ENCODE measurements around the gene TOPAZ1. TPM values are rescaled to one million over a fixed set of nuclear protein-coding genes. Genes with fewer than 3 reads are reported as not detected.

The TOPAZ1 gene
- total RNA-seq, 1 experiment from 2014 or later: not detected

DNA sequence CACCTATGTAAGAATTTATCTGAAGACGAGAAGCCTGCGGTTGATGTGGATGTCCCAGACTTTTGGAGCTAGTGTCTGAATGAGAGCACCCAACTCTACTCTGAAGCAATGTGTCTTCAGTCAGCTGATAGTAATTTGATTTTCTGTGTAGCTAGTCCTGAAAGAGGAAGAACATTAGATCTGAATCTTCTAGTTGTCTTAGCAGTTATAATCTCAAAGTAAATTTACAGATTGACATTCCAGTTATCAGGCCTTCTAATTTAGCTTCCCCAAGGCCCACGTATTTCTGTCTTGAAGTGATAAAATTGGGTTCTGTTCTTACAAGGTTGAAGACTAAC lies 98.3 kb downstream of the TOPAZ1 start:
- ChIA-PET POLR2A (no interaction called here), CTCF (no interaction called here)
- peaks cover 15% of the 10 kb centered on the region for H3K4me1 ChIP-seq (ENCODE audit: control insufficient read depth, insufficient read depth, low read length)
- H3K9me3 ChIP-seq (ENCODE audit: control insufficient read depth, insufficient read depth, low read depth, low read length): no peaks in the 10 kb centered on the region
- ATAC-seq (no peak), DNase-seq (ENCODE audit: low read depth, low spot score) (no peak)
- H3K27me3 ChIP-seq (ENCODE audit: control insufficient read depth, insufficient read depth, low read length): no peaks in the 10 kb centered on the region
- TF ChIP-seq SIN3A (IDR thresholded peaks at IDR 0.05; ENCODE audit: borderline replicate concordance, insufficient read depth, low read depth, low read length) (no peak), POLR2AphosphoS5 (IDR thresholded peaks at IDR 0.05; ENCODE audit: low read depth, low read length) (no peak), REST (IDR thresholded peaks at IDR 0.05; ENCODE audit: insufficient read depth in 1 of 2, low read depth in 2 of 2, low read length in 1 of 2) (no peak), CTCF (IDR thresholded peaks at IDR 0.05) (no peak), TCF7L2 (IDR thresholded peaks at IDR 0.05; ENCODE audit: low read depth, low read length) (no peak)
- BruUV-seq (replicated peaks): no TSS peak
- intact Hi-C loops (cut with micrococcal nuclease; ENCODE audit: unreplicated experiment) (no loop called here), in situ Hi-C loops (cut with HindIII; ENCODE audit: low pct_unique_long_range_greater_than_20kb, low sequenced_read_pairs) (no loop called here)
- no peaks in the 10 kb centered on the region; the same call in 1 of the 2 replicates for H3K36me3 ChIP-seq (ENCODE audit: control insufficient read depth, insufficient read depth, low read length)
- peak overlapping the region; percentile 34 for H3K27ac ChIP-seq (ENCODE audit: low read length)
- no peak overlapping the region for H3K4me3 ChIP-seq (ENCODE audit: low read depth in 2 of 2, low read length in 2 of 2)

GRCh38 chr3:44342176-44342790 lies 100.6 kb downstream of the TOPAZ1 start:
- peaks cover 14% of the 10 kb centered on the region for H3K4me1 ChIP-seq (ENCODE audit: control insufficient read depth, insufficient read depth, low read length)
- no peaks in the 10 kb centered on the region for H3K27me3 ChIP-seq (ENCODE audit: control insufficient read depth, insufficient read depth, low read length)
- in situ Hi-C loops (cut with HindIII; ENCODE audit: low pct_unique_long_range_greater_than_20kb, low sequenced_read_pairs): no loop called here
- H3K36me3 ChIP-seq (ENCODE audit: control insufficient read depth, insufficient read depth, low read length): no peaks in the 10 kb centered on the region; the same call in 1 of the 2 replicates
- no peaks in the 10 kb centered on the region for H3K9me3 ChIP-seq (ENCODE audit: control insufficient read depth, insufficient read depth, low read depth, low read length)
- CTCF ChIA-PET: no interaction called here
- DNase-seq (ENCODE audit: low read depth, low spot score) (no peak), ATAC-seq (no peak)
- POLR2A ChIA-PET: no interaction called here
- BruUV-seq (replicated peaks): no TSS peak
- intact Hi-C loops (cut with micrococcal nuclease; ENCODE audit: unreplicated experiment): no loop called here
- no peak overlapping the region for H3K4me3 ChIP-seq (ENCODE audit: low read depth in 2 of 2, low read length in 2 of 2)
- no peak overlapping the region; the same call in 1 of the 2 replicates for H3K27ac ChIP-seq (ENCODE audit: low read length)
- no peak for TF ChIP-seq TCF7L2 (IDR thresholded peaks at IDR 0.05; ENCODE audit: low read depth, low read length)
- no peak for TF ChIP-seq CTCF (IDR thresholded peaks at IDR 0.05)
- TF ChIP-seq REST (IDR thresholded peaks at IDR 0.05; ENCODE audit: insufficient read depth in 1 of 2, low read depth in 2 of 2, low read length in 1 of 2): no peak
- no peak for TF ChIP-seq POLR2AphosphoS5 (IDR thresholded peaks at IDR 0.05; ENCODE audit: low read depth, low read length)
- TF ChIP-seq SIN3A (IDR thresholded peaks at IDR 0.05; ENCODE audit: borderline replicate concordance, insufficient read depth, low read depth, low read length): no peak
